Measurements from ENCODE around the gene SNCAIP.

GRCh38 chr5:122434205-122434970, 122.4 kb downstream of the SNCAIP start:
- TF ChIP-seq, protein P1, sequence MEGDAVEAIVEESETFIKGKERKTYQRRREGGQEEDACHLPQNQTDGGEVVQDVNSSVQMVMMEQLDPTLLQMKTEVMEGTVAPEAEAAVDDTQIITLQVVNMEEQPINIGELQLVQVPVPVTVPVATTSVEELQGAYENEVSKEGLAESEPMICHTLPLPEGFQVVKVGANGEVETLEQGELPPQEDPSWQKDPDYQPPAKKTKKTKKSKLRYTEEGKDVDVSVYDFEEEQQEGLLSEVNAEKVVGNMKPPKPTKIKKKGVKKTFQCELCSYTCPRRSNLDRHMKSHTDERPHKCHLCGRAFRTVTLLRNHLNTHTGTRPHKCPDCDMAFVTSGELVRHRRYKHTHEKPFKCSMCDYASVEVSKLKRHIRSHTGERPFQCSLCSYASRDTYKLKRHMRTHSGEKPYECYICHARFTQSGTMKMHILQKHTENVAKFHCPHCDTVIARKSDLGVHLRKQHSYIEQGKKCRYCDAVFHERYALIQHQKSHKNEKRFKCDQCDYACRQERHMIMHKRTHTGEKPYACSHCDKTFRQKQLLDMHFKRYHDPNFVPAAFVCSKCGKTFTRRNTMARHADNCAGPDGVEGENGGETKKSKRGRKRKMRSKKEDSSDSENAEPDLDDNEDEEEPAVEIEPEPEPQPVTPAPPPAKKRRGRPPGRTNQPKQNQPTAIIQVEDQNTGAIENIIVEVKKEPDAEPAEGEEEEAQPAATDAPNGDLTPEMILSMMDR (conservative IDR thresholded peaks at IDR 0.05; ENCODE audit: low read depth in 2 of 2), result no peak
- no peak for TF ChIP-seq ETS1 (IDR thresholded peaks at IDR 0.05)
- no peak for TF ChIP-seq EZH2 (IDR thresholded peaks at IDR 0.05; ENCODE audit: low read depth, unreplicated experiment)
- no peak for TF ChIP-seq POLR2AphosphoS5 (IDR thresholded peaks at IDR 0.05; ENCODE audit: low read depth)
- TF ChIP-seq EZH2phosphoT487 (IDR thresholded peaks at IDR 0.05; ENCODE audit: unreplicated experiment), result no peak

All from GM23338 (cell line).